Measurements from ENCODE around the gene EFL1. TPM values are rescaled to one million over a fixed set of nuclear protein-coding genes. Genes with fewer than 3 reads are reported as not detected.

Gene EFL1
- total RNA-seq, 2 experiments from 2014 or later: 25.1 to 25.7 TPM

GRCh38 chr15:82105451-82106215, 156.9 kb downstream of the EFL1 start:
- H3K36me3 ChIP-seq (ENCODE audit: insufficient read depth, low read length): no peaks in the 10 kb centered on the region
- no peaks in the 10 kb centered on the region for H3K4me1 ChIP-seq (ENCODE audit: insufficient read depth, low read length, poor library complexity, severe bottlenecking)
- TF ChIP-seq EZH2phosphoT487 (IDR thresholded peaks at IDR 0.05; ENCODE audit: borderline replicate concordance, low read depth, low read length) (no peak), CTCF (conservative IDR thresholded peaks at IDR 0.05; ENCODE audit: low read length) (no peak)
- H3K27ac ChIP-seq (ENCODE audit: low read depth, low read length, poor library complexity, severe bottlenecking): no peak overlapping the region
- no peak overlapping the region for H3K4me3 ChIP-seq (ENCODE audit: low read depth, low read length, poor library complexity, severe bottlenecking)
- H3K9me2 ChIP-seq (ENCODE audit: insufficient read depth, low read length): no peaks in the 10 kb centered on the region
- no peak overlapping the region for H2AFZ ChIP-seq (ENCODE audit: low read length)
- POLR2A ChIA-PET: interaction anchor here (0.9 kb wide), 1 partner anchor 139 kb away, joined by 3 read pairs; no protein-coding TSS in a partner anchor
- no TSS peak for BruUV-seq (replicated peaks)
- intact Hi-C loops (cut with micrococcal nuclease; ENCODE audit: unreplicated experiment): no loop called here
- H3K4me2 ChIP-seq (ENCODE audit: low read length): no peak overlapping the region
- no peaks in the 10 kb centered on the region for H3K9me3 ChIP-seq (ENCODE audit: low read length)
- CTCF ChIA-PET (ENCODE audit: unreplicated experiment): no interaction called here
- H4K20me1 ChIP-seq (ENCODE audit: insufficient read depth, low read length): no peaks in the 10 kb centered on the region
- H3K79me2 ChIP-seq (ENCODE audit: insufficient read depth, low read depth, low read length): no peaks in the 10 kb centered on the region
- DNase-seq (ENCODE audit: low spot score): no peak

- CTCF ChIA-PET (ENCODE audit: unreplicated experiment): no interaction called here
Observed at GRCh38 chr15:82103468-82103867, 159.1 kb downstream of the EFL1 start.

More at GRCh38 chr15:82103468-82103867, 159.1 kb downstream of the EFL1 start:
- no peaks in the 10 kb centered on the region for H3K9me2 ChIP-seq (ENCODE audit: insufficient read depth, low read length)
- H3K79me2 ChIP-seq (ENCODE audit: insufficient read depth, low read depth, low read length): no peaks in the 10 kb centered on the region
- H3K27ac ChIP-seq (ENCODE audit: low read depth, low read length, poor library complexity, severe bottlenecking): no peak overlapping the region
- no peaks in the 10 kb centered on the region for H3K9me3 ChIP-seq (ENCODE audit: low read length)
- intact Hi-C loops (cut with micrococcal nuclease; ENCODE audit: unreplicated experiment): no loop called here
- H3K4me3 ChIP-seq (ENCODE audit: low read depth, low read length, poor library complexity, severe bottlenecking): no peak overlapping the region
- no peaks in the 10 kb centered on the region for H3K36me3 ChIP-seq (ENCODE audit: insufficient read depth, low read length)
- TF ChIP-seq CTCF (conservative IDR thresholded peaks at IDR 0.05; ENCODE audit: low read length) (peak; percentile 54), EZH2phosphoT487 (IDR thresholded peaks at IDR 0.05; ENCODE audit: borderline replicate concordance, low read depth, low read length) (no peak)
- no peaks in the 10 kb centered on the region for H3K4me1 ChIP-seq (ENCODE audit: insufficient read depth, low read length, poor library complexity, severe bottlenecking)
- no peak for DNase-seq (ENCODE audit: low spot score)
- POLR2A ChIA-PET: no interaction called here
- H4K20me1 ChIP-seq (ENCODE audit: insufficient read depth, low read length): no peaks in the 10 kb centered on the region
- BruUV-seq (replicated peaks): no TSS peak
- no peak overlapping the region for H3K4me2 ChIP-seq (ENCODE audit: low read length)
- no peak overlapping the region for H2AFZ ChIP-seq (ENCODE audit: low read length)

Data from OCI-LY7 (cell line).